GM13976 (cell line): Measurements from ENCODE around the gene BRSK2.

Source experiments
- DNase-seq: peaks from one replicate; pipeline ENCODE4 v3.0.0; 2012; ENCODE audit warnings: low spot score
- CTCF ChIP-seq: IDR thresholded peaks from 2 replicates; pipeline ENCODE4 v1.5.1; 2012; ENCODE audit warnings: borderline replicate concordance, mild to moderate bottlenecking; ENCODE audit not compliant: insufficient read depth; ENCODE audit errors: extremely low read depth, missing control alignments, control extremely low read depth
- in situ Hi-C: fragments of 300-500 bp; cut with MboI; formaldehyde crosslinking; loops from one replicate; pipeline ENCODE4 v1.12.0; 2022; ENCODE audit warnings: low sequenced_read_pairs, mixed read lengths, inconsistent platforms; ENCODE audit not compliant: unreplicated experiment

Gene BRSK2

DNA sequence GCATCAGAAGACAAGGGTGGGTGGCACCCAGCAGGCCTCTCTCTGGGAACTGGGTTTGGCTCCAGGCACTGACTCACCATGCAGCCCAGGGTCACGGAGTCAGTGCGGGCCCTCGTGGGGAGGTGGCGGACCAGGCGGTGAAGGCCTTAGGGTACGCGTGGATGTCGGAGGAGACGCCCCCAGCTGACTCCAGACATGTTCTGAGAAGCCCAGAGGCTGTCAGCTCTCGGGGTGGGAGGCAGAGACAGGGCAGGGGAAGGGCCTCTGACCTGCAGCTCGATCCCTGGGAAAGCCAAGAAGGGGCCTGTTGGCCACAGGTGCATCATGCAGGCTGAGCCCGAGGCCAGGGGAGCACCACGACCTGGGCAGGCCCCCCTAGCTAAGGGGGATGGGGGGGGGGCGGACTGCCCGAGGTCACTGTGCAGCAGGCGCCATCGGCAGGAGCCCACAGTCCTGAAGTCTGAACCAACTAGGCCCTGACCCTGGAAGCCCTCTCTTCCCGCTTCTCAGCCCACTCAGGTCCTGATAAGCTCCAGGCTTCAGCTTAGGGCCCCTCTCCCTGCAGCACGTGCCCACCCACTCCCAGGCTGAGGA is 78.8 kb downstream of the BRSK2 start:
- no peak for TF ChIP-seq CTCF
- in situ Hi-C loops: no loop called here
- no peak for DNase-seq

DNA sequence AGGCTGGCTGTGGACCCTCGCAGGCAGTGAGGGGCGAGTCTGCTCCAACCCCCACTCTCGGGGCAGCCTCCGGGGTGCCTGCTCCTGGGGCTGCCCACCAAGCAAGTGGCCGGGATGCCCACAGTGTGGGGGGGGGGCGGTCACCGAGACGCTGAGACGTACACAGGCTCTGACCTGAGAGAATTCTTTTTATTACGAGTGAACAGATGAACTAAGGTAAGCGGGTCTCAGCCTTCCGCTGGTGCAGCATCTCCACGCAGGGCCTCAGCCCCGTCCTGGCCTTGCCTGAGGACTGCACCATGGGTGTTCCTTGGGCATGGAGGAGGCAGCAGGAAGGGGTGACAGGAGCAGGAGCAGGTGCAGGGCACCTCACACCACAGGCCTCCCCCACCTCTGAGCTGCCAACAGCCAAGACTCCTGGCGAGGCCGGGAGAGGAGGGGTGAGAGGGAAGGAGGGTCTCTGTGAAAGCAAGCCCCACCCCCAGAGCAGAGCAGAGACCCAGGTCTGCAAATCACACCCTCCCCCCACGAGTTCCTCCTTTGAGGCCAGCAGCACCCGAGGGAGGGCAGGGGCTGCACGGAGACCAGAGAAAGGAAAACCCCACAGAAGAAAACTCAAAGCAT is 79.7 kb downstream of the BRSK2 start:
- DNase-seq: no peak
- in situ Hi-C loops: no loop called here
- no peak for TF ChIP-seq CTCF

- DNase-seq: no peak
- in situ Hi-C loops: no loop called here
- TF ChIP-seq CTCF: no peak
These were observed 80.4 kb downstream of the BRSK2 start for GRCh38 chr11:1469911-1470680.

- in situ Hi-C loops: no loop called here
- TF ChIP-seq CTCF: no peak
- no peak for DNase-seq
These were observed 81.2 kb downstream of the BRSK2 start for GRCh38 chr11:1470681-1471611.

GRCh38 chr11:1471736-1472135 is 82.0 kb downstream of the BRSK2 start:
- DNase-seq: no peak
- no peak for TF ChIP-seq CTCF
- in situ Hi-C loops: no loop called here
